ENCODE measurements around the gene SLC16A2.

The SLC16A2 gene

DNA sequence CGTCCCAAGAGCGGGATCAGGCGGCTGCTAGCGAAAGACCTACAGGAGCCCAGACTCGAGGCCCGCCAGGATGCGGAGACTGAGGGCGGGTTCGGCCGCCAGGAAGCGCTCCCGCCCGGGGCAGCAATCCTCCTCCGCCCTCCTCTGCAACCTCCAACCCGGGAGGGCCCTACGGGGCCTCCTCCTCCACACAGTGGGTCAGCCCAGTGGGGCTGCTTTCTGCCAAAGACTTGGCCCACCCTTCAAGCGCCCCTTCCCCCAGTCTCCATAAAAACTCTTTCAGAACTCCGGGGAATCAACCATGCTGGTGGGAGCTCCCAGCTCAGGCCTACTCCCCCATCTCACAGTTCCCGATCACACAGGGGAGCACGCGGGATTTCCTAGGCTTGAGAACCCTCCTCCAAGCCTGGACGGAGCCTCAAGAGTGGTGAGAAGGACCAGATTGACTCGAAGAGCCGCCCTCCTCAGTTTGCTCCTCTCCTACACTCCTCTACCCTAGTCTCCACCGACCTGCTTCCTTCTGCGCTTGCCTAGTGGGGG is 115.6 kb downstream of the SLC16A2 start:
- DNase-seq (ENCODE audit: low read depth in 2 of 2): no peak

DNA sequence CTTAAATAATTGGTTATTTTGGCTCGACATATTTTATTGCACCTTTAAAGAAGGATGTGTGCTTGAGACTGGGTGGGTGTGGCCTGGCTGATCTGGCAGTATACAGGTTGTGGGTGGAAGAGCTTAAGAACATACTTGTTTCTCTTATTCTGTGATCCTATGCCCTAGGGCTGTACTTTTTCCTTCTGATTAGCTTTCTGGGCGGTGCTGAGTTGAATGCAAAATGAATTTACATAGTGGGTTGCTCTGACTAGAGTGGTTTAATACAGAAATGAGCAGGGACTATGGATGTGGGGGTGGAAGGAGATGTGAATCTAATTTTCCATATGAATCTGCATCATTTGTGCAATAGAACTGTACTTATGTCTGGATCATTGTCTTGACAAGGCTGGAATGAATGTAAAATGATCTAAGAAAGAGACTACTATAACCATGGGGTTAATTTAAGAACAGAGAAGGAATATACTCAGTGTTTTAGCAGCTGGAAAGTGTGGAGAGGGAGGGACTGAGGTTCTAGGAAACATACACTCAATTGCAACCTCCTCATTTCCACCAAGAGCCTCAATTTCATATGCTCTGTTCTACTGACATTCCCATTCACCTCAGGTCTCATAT is 119.4 kb downstream of the SLC16A2 start:
- DNase-seq (ENCODE audit: low read depth in 2 of 2): no peak

DNA sequence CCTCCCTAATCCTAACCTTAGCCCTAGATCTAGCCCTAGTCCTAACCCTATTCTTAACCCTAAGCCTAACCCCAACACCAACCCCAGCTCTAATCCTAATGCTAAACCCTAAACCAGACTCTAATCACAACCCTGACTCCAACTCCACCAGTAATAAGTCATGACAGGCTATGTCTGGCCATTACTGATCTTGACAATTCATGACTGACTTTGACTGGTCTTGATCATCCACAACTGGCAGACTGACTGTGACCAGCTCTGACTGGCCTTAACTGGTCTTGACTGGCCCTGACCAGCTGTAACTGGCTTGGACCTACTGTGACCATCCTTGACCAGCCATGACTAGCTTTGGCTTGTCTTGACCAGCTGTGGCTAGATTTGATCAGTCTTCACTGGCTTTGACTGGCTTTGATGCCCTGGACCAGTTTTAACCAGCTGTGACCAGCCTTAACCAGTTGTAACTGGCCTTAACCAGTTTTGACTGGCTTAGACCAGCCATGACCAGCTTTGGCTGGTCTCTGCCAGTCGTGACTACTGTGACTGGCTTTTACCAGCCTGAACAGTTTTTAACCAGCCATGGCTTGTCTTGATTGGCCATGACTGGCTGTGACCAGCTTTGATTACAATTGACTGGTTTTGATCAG is 124.7 kb downstream of the SLC16A2 start:
- DNase-seq (ENCODE audit: low read depth in 2 of 2): no peak

DNA sequence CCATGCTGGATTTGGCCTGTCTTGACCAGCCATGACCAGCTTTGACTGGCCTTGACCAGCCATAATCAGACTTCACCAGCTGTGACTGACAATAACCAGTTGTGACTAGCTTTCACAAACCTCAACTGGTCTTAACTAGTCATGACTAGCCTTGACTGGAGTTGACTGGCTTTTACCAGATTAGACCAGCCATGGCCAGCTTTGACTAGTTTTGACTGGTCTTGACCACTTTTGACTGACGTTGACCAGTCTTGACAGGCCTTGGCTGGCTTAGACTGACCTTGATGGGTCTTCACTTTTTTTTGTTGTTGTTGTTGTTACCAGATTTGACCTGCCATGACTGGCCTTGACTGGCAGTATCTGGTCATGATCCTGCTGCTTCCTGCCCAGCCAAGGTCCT is 125.7 kb downstream of the SLC16A2 start:
- DNase-seq (ENCODE audit: low read depth in 2 of 2): no peak

DNA sequence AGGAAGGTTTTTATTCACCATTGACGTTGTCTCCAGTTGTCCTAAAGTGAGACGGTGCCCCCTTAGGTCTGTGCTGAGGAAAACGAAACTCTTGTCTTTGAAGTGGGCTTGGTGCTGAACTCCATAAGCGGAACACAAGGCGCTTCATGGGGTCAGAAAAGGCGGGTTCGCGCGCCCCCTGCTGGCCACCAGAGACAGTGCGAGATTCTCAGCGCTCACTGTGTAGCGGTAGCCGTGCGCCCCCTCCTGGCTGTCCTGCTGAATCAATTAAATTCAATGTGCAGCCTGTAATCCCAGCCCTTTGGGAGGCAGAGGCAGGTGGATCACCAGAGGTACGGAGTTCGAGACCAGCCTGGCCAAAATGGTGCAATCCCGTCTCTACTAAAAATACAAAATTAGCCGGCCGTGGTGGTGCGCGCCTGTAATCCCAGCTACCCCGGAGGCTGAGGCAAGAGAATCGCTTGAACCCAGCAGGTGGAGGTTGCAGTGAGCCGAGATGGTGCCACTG is 129.1 kb downstream of the SLC16A2 start:
- DNase-seq (ENCODE audit: low read depth in 2 of 2): peak; percentile 74 to 76

DNA sequence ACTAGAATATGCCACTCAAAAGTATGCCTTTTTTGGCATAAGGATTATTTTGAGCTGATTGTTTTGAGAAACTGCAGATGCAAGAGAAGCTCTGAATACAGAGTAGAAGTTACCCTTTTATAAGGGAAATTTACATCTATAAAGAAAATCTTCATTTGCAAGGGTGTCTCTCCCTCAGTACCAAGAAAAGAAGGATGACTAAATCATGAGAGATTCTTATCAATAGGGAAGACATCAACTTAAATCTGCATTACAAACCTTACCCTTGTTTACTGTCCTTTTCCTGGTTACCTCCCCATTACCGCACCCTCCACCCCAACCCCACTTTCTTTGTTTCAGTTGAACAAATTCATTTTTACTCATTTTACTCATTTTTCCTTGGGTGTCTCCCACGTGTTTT is 130.6 kb downstream of the SLC16A2 start:
- no peak for DNase-seq (ENCODE audit: low read depth in 2 of 2)

DNA sequence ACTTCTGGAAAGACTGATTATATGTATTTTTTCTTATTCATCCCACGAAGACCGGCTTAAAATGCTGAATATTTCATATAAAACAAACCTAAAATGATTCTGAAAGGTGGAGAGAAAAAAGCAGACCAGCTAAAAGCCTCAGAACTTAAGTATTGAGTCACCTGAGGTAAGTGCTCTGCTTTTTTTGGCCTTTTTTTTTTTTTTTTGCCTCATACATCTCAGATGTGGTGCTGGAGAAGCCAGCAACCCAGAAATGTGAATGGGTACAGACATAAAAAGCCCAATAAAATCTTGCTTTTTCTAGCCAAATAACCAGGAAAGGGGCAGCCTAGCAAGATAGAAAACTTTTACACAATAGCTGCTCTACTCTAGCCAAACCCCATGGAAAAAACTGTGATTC is 136.1 kb downstream of the SLC16A2 start:
- no peak for DNase-seq (ENCODE audit: low read depth in 2 of 2)

- no peak for DNase-seq (ENCODE audit: low read depth in 2 of 2)
Observed at GRCh38 chrX:74578137-74578536, 156.8 kb downstream of the SLC16A2 start.

DNA sequence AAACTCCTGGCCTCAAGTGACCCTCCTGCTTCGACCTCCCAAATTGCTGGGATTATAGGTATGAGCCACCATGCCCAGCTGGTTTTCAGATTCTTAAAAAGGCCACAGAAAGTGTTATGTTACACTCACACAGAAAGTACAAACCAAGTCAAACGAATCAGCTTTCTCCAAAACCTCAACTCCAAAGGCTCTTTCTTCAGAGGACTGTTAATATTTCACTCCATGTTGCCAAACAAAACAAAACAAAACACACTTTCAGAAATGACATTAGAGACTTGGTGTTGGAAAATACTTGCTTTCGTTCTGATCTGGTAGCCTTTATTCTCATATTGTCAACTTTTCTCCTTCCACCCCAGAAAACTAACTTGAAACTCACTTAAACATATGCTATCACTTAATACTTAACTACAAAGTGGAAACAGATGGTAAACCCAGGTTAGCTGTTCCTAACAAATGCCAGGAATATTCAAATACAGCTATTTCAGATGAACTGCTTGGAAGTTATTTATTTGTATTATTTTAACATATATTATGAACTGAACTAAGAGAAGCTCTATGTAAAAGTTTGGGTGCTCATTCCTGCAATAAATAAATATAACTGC is 158.4 kb downstream of the SLC16A2 start:
- DNase-seq (ENCODE audit: low read depth in 2 of 2): no peak
